Measurements from ENCODE around the gene LEAP2. TPM values are rescaled to one million over a fixed set of nuclear protein-coding genes. Genes with fewer than 3 reads are reported as not detected.

Gene LEAP2
- total RNA-seq, 1 donor from 2014 or later: 0.27 TPM

GRCh38 chr5:132866342-132867045, 7.0 kb upstream of the LEAP2 start, which contains the start of the genes GDF9 and UQCRQ:
TSS of gene GDF9 (minus strand) at chr5:132866469. CDS start at chr5:132864533, 1,936 bp downstream.
TSS of gene UQCRQ (plus strand) at chr5:132866642. CDS start at chr5:132866882, 240 bp downstream.
- FAIRE-seq: peak; percentile 92
- Mint-ChIP-seq H3K27me3 (ENCODE audit: low read depth, unreplicated experiment) (no peaks in the 10 kb centered on the region), H3K4me1 (ENCODE audit: low read depth, unreplicated experiment) (peaks cover 14% of the 10 kb centered on the region), H3K36me3 (ENCODE audit: low read depth, unreplicated experiment) (peaks cover 10% of the 10 kb centered on the region), H3K9me3 (ENCODE audit: unreplicated experiment) (no peaks in the 10 kb centered on the region), H3K4me3 (ENCODE audit: unreplicated experiment) (peak within 1 kb of the TSS; percentile 99), H3K27ac (ENCODE audit: unreplicated experiment) (peak within 1 kb of the TSS; percentile 98)
- peak; percentile 100 for DNase-seq (ENCODE audit: low read depth)
- TF ChIP-seq CTCF (IDR thresholded peaks at IDR 0.05; ENCODE audit: insufficient read depth, low read depth, low read length) (peak; percentile 15), EZH2 (IDR thresholded peaks at IDR 0.05; ENCODE audit: insufficient read depth, low read length) (no peak)
- H3K79me2 ChIP-seq (ENCODE audit: insufficient read depth, low read length): peaks cover 19% of the 10 kb centered on the region
- H3K4me3 ChIP-seq (ENCODE audit: insufficient read depth, low read depth, low read length): peak within 1 kb of the TSS; percentile 84
- H3K9me3 ChIP-seq (ENCODE audit: insufficient read depth, low read depth, low read length): no peaks in the 10 kb centered on the region
- H3K27ac ChIP-seq (ENCODE audit: low read depth, low read length): peak within 1 kb of the TSS; percentile 94
- peak within 1 kb of the TSS; percentile 87 for H3K4me2 ChIP-seq (ENCODE audit: low read length)
- peaks cover 3% of the 10 kb centered on the region for H4K20me1 ChIP-seq (ENCODE audit: insufficient read depth, low read length)
- peaks cover 4% of the 10 kb centered on the region for H3K27me3 ChIP-seq (ENCODE audit: insufficient read depth, low read length)
- H3K9ac ChIP-seq (ENCODE audit: low read length): peak within 1 kb of the TSS; percentile 94
- peaks cover 5% of the 10 kb centered on the region for H3K36me3 ChIP-seq (ENCODE audit: insufficient read depth, low read length)
- H2AFZ ChIP-seq (ENCODE audit: low read depth, low read length): peak within 1 kb of the TSS; percentile 66
- peaks cover 6% of the 10 kb centered on the region for H3K4me1 ChIP-seq (ENCODE audit: insufficient read depth, low read length)

GRCh38 chr5:132867046-132867451, 6.4 kb upstream of the LEAP2 start:
- Histone ChIP-seq H3K27ac (ENCODE audit: low read depth, low read length) (peak overlapping the region; percentile 94), H3K36me3 (ENCODE audit: insufficient read depth, low read length) (peaks cover 5% of the 10 kb centered on the region), H3K79me2 (ENCODE audit: insufficient read depth, low read length) (peaks cover 19% of the 10 kb centered on the region), H3K4me3 (ENCODE audit: insufficient read depth, low read depth, low read length) (peak overlapping the region; percentile 84), H3K4me2 (ENCODE audit: low read length) (peak overlapping the region; percentile 87), H3K9me3 (ENCODE audit: insufficient read depth, low read depth, low read length) (no peaks in the 10 kb centered on the region), H2AFZ (ENCODE audit: low read depth, low read length) (peak overlapping the region; percentile 66), H3K27me3 (ENCODE audit: insufficient read depth, low read length) (peaks cover 2% of the 10 kb centered on the region), H3K4me1 (ENCODE audit: insufficient read depth, low read length) (peaks cover 6% of the 10 kb centered on the region), H3K9ac (ENCODE audit: low read length) (peak overlapping the region; percentile 94), H4K20me1 (ENCODE audit: insufficient read depth, low read length) (peaks cover 3% of the 10 kb centered on the region)
- no peak for TF ChIP-seq EZH2 (IDR thresholded peaks at IDR 0.05; ENCODE audit: insufficient read depth, low read length)
- no peak for TF ChIP-seq CTCF (IDR thresholded peaks at IDR 0.05; ENCODE audit: insufficient read depth, low read depth, low read length)
- Mint-ChIP-seq H3K9me3 (ENCODE audit: unreplicated experiment) (no peaks in the 10 kb centered on the region), H3K4me1 (ENCODE audit: low read depth, unreplicated experiment) (peaks cover 18% of the 10 kb centered on the region), H3K4me3 (ENCODE audit: unreplicated experiment) (peak overlapping the region; percentile 99), H3K27me3 (ENCODE audit: low read depth, unreplicated experiment) (no peaks in the 10 kb centered on the region), H3K27ac (ENCODE audit: unreplicated experiment) (peak overlapping the region; percentile 98), H3K36me3 (ENCODE audit: low read depth, unreplicated experiment) (peaks cover 12% of the 10 kb centered on the region)
- DNase-seq (ENCODE audit: low read depth) (no peak), FAIRE-seq (no peak)

GRCh38 chr5:132868754-132869153, 4.7 kb upstream of the LEAP2 start:
- H4K20me1 ChIP-seq (ENCODE audit: insufficient read depth, low read length): peaks cover 6% of the 10 kb centered on the region
- H2AFZ ChIP-seq (ENCODE audit: low read depth, low read length): no peak overlapping the region
- no peak overlapping the region for H3K4me2 ChIP-seq (ENCODE audit: low read length)
- Mint-ChIP-seq H3K9me3 (ENCODE audit: unreplicated experiment) (no peaks in the 10 kb centered on the region), H3K27me3 (ENCODE audit: low read depth, unreplicated experiment) (no peaks in the 10 kb centered on the region), H3K27ac (ENCODE audit: unreplicated experiment) (peak overlapping the region; percentile 78), H3K4me3 (ENCODE audit: unreplicated experiment) (peak overlapping the region; percentile 99), H3K4me1 (ENCODE audit: low read depth, unreplicated experiment) (peaks cover 30% of the 10 kb centered on the region), H3K36me3 (ENCODE audit: low read depth, unreplicated experiment) (peaks cover 23% of the 10 kb centered on the region)
- peaks cover 19% of the 10 kb centered on the region for H3K79me2 ChIP-seq (ENCODE audit: insufficient read depth, low read length)
- no peak for FAIRE-seq
- H3K9me3 ChIP-seq (ENCODE audit: insufficient read depth, low read depth, low read length): no peaks in the 10 kb centered on the region
- no peaks in the 10 kb centered on the region for H3K27me3 ChIP-seq (ENCODE audit: insufficient read depth, low read length)
- no peak overlapping the region for H3K9ac ChIP-seq (ENCODE audit: low read length)
- DNase-seq (ENCODE audit: low read depth): no peak
- H3K4me1 ChIP-seq (ENCODE audit: insufficient read depth, low read length): peaks cover 6% of the 10 kb centered on the region
- TF ChIP-seq CTCF (IDR thresholded peaks at IDR 0.05; ENCODE audit: insufficient read depth, low read depth, low read length) (no peak), EZH2 (IDR thresholded peaks at IDR 0.05; ENCODE audit: insufficient read depth, low read length) (no peak)
- H3K4me3 ChIP-seq (ENCODE audit: insufficient read depth, low read depth, low read length): no peak overlapping the region
- H3K27ac ChIP-seq (ENCODE audit: low read depth, low read length): no peak overlapping the region
- H3K36me3 ChIP-seq (ENCODE audit: insufficient read depth, low read length): peaks cover 10% of the 10 kb centered on the region
